AG10803 (cell line): ENCODE results near the gene TMEM273.

ENCODE experiments used
- DNase-seq: peaks from one replicate; pipeline ENCODE4 v3.0.0; 2010; ENCODE audit warnings: low read depth
- H3K4me3 ChIP-seq: 2 replicates; pipeline ENCODE4 v1.5.1; 2011; ENCODE audit warnings: mild to moderate bottlenecking, low read length, control low read depth
- CTCF ChIP-seq: conservative IDR thresholded peaks from 2 replicates; pipeline ENCODE4 v1.5.1; 2011; ENCODE audit warnings: mild to moderate bottlenecking, low read length, control low read depth, inconsistent platforms

Gene TMEM273

GRCh38 chr10:49140304-49141177 is 47.6 kb downstream of the TMEM273 start:
- no peak for TF ChIP-seq CTCF
- H3K4me3 ChIP-seq: no peak overlapping the region
- peak; percentile 61 for DNase-seq

GRCh38 chr10:49139846-49140195 is 48.4 kb downstream of the TMEM273 start:
- TF ChIP-seq CTCF: no peak
- peak; percentile 95 for DNase-seq

GRCh38 chr10:49139028-49139845 is 49.0 kb downstream of the TMEM273 start:
- no peak for TF ChIP-seq CTCF
- DNase-seq: peak; percentile 92
- H3K4me3 ChIP-seq: peak overlapping the region; percentile 17

More at GRCh38 chr10:49139846-49140195, 48.4 kb downstream of the TMEM273 start:
- H3K4me3 ChIP-seq: 0 out of 2 replicates have a peak overlapping the region, but pooled peaks have one; percentile 17

- TF ChIP-seq CTCF: peak; percentile 14
- H3K4me3 ChIP-seq: no peak overlapping the region
- DNase-seq: peak; percentile 92
Observed at GRCh38 chr10:49138361-49138891, 49.8 kb downstream of the TMEM273 start.

GRCh38 chr10:49136525-49136924 is 51.7 kb downstream of the TMEM273 start:
- no peak overlapping the region for H3K4me3 ChIP-seq
- no peak for DNase-seq
- no peak for TF ChIP-seq CTCF

GRCh38 chr10:49135575-49136313 is 52.4 kb downstream of the TMEM273 start:
- DNase-seq: no peak
- no peak for TF ChIP-seq CTCF
- H3K4me3 ChIP-seq: no peak overlapping the region
